Hypothalamus (tissue), 51 donors: ENCODE results near the gene TEX2.
"Not testable (repeated sequence)": the region's sequence is repeated elsewhere in the genome, so short reads cannot be mapped to it uniquely, and the experiment has no call there.

ENCODE experiments used
- DNase-seq, 51 donors: peaks; one replicate each; lab custom pipeline; 2025; lab: John Stamatoyannopoulos, UW

The TEX2 gene

GRCh38 chr17:64242633-64243032 is 20.4 kb downstream of the TEX2 start:
- DNase-seq = no peak

- peak in 17 of 51 donors; percentile 7 to 51 (median 21) for DNase-seq
These were observed 22.2 kb downstream of the TEX2 start for GRCh38 chr17:64240741-64241347.

GRCh38 chr17:64240261-64240740 is 22.8 kb downstream of the TEX2 start:
- DNase-seq = no peak

- not testable (repeated sequence) for DNase-seq
These were observed 24.6 kb downstream of the TEX2 start for GRCh38 chr17:64238449-64238848.

DNA sequence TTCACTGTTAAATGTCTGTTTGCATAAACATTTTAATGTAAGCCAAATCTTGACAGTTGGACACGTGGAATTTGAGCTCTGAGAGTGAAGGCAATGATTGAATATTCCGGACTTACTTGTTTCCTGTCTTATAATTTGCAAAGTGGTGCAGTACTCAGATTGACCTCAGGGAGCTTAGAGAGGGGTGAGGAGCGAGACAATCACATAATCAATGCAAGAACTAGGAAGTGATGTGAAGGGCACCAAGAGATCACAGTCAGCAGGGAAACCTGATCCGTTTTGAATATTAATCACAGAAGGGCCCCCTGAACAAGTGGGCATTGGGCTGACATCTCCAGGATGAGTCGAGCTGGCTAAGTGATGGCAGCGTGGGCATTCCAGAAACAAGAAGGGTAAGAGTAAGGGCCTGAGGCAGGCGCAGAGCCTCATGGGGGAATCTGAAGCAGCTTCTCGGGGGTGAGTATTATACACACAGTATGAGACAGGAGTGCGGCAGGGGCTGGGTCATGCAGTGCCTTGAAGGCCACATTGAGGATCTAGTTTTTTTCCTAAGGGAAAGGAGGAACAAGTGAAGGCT is 26.1 kb downstream of the TEX2 start:
- no peak for DNase-seq

DNA sequence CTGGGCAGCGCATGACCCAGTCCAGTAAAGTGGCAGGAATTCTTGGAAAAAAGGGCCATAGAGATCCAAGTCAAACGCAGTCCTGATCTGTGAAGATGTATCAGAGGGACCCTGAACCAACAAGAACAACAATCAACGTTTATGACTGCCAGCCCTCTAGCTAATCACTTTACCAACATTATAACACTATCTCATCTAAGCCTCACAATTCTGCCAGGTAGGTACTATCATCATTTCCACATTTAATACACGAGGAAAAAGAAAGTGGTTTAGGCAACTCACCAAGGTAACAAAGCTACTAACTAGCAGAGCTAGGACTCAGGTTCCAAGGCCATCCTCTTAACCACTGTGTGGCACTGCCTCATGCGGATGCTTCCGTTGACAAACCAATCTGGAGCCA is 28.1 kb downstream of the TEX2 start:
- no peak for DNase-seq

DNA sequence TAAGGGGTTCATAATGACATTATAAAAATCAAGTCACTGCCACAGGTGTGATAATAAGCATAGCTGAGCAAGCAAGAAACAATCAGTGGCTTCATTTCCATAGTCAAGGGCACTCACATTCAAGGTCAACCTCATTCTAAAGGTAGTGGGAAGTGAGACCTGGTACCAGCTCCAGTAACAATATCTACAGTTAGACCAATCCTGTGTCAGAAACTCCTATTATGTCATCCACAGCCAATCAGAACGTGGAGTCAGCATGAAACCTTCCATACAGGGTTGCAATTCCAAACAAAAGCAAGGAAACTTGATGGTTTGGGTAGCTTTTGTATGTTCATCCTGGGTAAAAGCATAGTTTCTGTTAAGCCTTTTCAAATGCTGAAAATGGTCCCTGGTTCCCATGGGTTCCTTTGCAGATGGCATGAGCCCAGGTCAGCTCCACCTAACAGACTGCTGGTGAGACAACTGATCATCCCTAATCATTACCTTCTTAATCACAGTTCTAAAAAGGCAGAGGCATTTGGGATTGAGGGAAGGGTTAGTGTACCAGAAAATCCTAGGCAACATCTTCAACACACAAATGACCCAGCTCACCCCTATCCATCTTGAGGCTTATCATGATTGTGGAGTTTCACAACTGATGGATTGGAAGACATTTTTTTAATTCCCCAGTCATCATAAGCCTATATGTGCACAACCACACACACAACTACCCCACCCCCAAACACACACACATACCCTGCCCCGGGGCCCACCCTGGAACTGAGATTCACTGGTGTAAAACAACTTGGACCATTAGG is 30.4 kb downstream of the TEX2 start:
- DNase-seq = no peak

DNA sequence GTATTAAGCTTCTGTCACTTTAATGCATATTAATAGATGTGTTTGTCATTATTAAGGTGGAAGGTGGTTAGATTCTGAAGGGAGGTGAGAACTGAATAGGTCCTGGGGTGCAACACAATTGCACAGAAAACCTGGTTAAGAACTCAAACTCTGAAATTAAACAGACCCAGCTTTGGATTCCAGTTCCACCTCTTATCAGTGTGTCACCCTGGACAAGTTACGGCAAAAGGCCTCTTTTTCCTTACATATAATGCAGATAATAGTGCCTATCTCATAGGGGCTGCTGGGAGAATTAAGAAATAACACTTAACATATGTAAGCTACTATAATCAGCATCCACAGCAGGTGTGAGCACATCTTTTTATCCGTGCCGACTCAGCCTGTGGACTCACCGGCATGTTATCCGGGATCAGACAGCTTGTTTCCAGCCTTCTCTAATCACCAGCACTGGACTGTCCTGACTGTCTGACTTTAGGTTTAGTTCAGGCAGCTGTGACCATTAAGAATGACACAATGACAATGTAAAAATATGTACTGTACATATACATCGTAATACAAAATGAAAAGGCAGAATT is 31.4 kb downstream of the TEX2 start:
- DNase-seq = no peak

DNA sequence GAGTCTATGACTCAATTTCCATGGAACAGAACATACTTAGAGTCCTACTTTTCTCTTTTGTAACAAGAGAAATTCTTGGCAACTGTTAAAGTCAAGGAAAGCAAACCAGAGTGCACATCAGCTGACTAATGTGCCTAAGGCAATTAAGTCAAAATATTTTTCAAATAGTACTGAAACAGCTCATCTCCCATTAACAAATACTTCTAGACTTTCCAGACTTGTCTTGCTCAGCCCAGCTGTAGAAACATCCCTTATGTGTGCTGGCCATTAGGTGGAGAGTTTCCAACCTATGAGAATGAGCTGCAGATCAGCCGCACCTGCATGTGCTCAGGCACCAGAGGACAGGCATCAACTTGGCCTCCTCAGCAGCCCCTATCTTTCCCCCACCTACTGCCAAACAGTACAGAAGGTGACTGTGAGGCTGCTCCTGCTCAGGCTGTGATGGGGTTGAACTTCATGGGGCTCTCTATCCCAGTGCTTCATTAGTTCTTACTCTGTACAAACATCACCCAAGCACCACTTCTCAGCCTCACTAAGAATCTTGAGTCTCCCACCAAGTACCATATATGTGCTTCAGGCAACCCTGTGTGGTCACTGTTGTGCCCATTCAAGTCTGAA is 32.2 kb downstream of the TEX2 start:
- peak in 1 of 51 donors; percentile 26 for DNase-seq

DNA sequence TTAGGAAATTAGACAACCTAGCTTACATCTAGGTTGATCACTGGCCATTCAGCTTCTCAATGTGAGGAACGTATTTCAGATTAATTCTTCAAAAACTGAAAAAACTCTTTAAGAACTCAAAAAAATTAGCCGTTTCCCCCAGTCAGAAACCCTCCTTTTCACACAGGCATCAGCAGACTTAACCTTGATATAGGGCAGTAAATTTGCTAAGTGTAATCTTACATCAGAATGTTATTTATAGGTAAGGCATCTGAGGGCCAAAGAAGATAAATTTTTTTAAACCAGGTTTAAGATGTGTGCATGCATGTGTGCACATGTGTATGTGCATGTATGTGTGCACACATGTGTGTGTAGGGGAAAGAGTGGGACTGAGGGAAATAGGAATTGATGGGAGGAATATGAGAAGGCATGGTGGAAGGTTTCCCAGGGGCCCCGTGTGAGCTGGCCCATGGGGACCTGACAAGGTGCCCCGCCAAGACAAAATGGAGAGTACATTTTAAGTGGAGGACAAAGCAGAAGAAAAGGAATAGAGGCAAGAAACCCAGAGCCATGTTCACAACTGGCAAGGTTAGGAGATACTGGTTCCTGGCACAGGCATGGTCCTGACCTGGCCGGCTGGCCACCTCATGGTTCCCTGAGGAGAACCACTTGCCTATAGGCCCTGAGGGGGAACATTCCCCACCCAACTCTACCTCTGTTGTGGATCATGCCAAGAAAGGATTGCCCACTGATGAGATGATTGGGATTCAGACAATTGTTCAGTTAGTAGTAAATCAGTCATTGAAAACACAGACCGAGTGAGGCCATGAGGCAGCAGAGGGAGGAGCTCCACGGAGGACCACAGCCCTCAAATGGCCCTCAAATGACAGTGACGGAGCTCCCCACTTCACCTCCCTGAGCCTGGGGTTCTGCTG is 33.0 kb downstream of the TEX2 start:
- no peak for DNase-seq

- DNase-seq = no peak
These were observed 36.9 kb downstream of the TEX2 start for GRCh38 chr17:64226132-64226531.

- no peak for DNase-seq
These were observed 37.6 kb downstream of the TEX2 start for GRCh38 chr17:64225410-64225809.

DNA sequence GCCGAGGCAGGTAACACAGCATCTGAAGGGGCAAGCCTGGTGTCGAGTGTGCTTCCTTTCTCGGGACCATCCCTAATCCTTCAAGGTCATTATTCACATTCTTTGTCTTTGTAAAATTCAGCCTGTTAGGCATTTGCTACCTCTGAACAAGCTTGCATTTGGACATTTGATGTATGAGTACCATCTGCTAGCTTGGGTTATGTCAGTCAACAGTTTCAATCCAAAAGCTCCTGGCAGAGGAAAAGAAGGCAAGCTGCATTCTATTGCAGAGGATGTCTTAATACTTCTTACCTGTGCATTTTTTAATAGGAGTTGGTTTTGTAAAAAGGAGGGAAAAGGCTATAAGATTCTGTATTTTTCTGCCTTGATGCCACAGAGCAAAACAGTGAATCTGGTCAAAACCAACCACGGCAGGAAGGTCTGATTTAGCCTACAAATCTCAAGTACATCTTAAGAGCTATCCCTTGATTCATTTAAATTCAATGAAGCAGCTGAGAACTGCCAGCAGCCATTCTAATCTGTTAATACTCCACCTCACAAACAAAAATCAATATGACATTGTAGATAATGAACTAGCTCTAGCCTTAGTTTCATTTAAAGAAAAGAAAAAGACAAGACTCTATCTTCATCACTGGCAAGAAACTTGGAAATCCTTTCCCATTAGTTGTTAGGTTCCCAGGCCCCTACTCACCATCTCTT is 39.0 kb downstream of the TEX2 start:
- DNase-seq = no peak

- DNase-seq = no peak
These were observed 39.8 kb downstream of the TEX2 start for GRCh38 chr17:64223283-64223682.

- DNase-seq = no peak
These were observed 41.4 kb downstream of the TEX2 start for GRCh38 chr17:64221679-64222078.

GRCh38 chr17:64220604-64221003 is 42.5 kb downstream of the TEX2 start:
- not testable (repeated sequence) for DNase-seq

DNA sequence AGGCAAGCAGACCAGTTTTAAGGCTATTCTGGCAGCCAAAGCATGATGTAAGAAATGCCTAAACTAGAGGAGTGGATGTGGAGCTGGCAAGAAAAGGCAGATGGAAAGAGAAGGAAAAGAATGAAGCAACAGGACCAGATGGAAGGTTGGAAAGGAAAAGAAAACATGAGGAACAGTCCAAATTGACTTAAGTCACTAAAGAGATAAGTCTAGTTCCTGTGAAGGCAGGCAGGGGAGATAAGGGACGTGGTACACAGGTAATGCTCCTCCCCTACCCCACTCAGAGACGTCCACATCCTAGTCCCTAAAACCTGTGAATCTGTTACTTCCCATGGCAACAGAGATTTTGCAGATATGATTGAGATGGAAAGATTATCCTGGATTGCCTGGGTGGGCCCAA is 43.5 kb downstream of the TEX2 start:
- no peak for DNase-seq

DNA sequence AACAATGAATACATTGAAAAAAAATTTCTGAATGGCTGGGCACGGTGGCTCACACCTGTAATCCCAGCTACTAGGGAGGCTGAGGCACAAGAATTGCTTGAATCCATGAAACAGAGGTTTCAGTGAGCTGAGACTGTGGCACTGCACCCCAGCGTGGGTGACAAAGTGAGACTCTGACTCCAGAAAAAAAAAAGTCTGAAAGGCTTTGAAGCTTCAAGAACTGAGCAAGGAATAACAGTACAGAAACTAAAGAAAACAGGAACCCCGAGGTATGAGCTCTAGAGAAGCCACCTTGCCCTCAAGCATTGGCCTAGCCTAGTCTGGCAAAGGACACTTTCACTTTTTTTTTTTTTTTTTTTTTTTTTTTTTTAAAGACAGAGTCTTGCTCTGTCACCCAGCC is 45.0 kb downstream of the TEX2 start:
- no peak for DNase-seq

GRCh38 chr17:64217249-64217691 is 45.8 kb downstream of the TEX2 start:
- DNase-seq = peak in 22 of 51 donors; percentile 15 to 49 (median 30)
